HG02763 (cell line): ENCODE results near the gene C11orf98.
"Not testable (repeated sequence)": the region's sequence is repeated elsewhere in the genome, so short reads cannot be mapped to it uniquely, and the experiment has no call there.

ENCODE experiments used
- ATAC-seq: cut with Tn5 transposase; IDR thresholded peaks from one replicate; pipeline ENCODE4 v1.9.1; 2021; ENCODE audit warnings: mild to moderate bottlenecking, moderate library complexity; ENCODE audit not compliant: unreplicated experiment

C11orf98 gene

GRCh38 chr11:62665075-62665598 is at the start of gene C11orf98, which contains the start of gene CSKMT:
Gene C11orf98, minus strand, starts transcription at chr11:62665210. Its CDS starts 41 bp downstream, at chr11:62665169.
Gene CSKMT, plus strand, starts transcription at chr11:62665312. Its CDS starts 568 bp downstream, at chr11:62665880.
- peak; percentile 88 for ATAC-seq

- no peak for ATAC-seq
Measured at GRCh38 chr11:62713343-62713742, 48.3 kb upstream of the C11orf98 start.

- no peak for ATAC-seq
Measured at GRCh38 chr11:62712861-62713260, 47.9 kb upstream of the C11orf98 start.

- no peak for ATAC-seq
Measured at GRCh38 chr11:62712276-62712812, 47.3 kb upstream of the C11orf98 start.

GRCh38 chr11:62710001-62710345 is 45.0 kb upstream of the C11orf98 start:
- no peak for ATAC-seq

GRCh38 chr11:62709247-62710000 is 44.4 kb upstream of the C11orf98 start:
- peak; percentile 66 for ATAC-seq

- no peak for ATAC-seq
Measured at GRCh38 chr11:62708793-62709192, 43.8 kb upstream of the C11orf98 start.

GRCh38 chr11:62708392-62708791 is 43.4 kb upstream of the C11orf98 start:
- no peak for ATAC-seq

GRCh38 chr11:62707277-62707861 is 42.4 kb upstream of the C11orf98 start, which contains the start of the genes BSCL2 and GNG3:
Gene BSCL2, minus strand, starts transcription at chr11:62707424. Its CDS starts 229 bp downstream, at chr11:62707195.
Gene GNG3, plus strand, starts transcription at chr11:62707676. Its CDS starts 620 bp downstream, at chr11:62708296.
- ATAC-seq = no peak

- no peak for ATAC-seq
Measured at GRCh38 chr11:62706850-62707247, 41.8 kb upstream of the C11orf98 start.

GRCh38 chr11:62705880-62706849 is 41.2 kb upstream of the C11orf98 start:
- ATAC-seq = peak; percentile 63

GRCh38 chr11:62705413-62705812 is 40.4 kb upstream of the C11orf98 start:
- ATAC-seq = no peak

- ATAC-seq = not testable (repeated sequence)
Measured at GRCh38 chr11:62703921-62704320, 38.9 kb upstream of the C11orf98 start.

- no peak for ATAC-seq
Measured at GRCh38 chr11:62702246-62702645, 37.2 kb upstream of the C11orf98 start.

- no peak for ATAC-seq
Measured at GRCh38 chr11:62694455-62695167, 29.6 kb upstream of the C11orf98 start.

GRCh38 chr11:62693624-62694023 is 28.6 kb upstream of the C11orf98 start:
- ATAC-seq = not testable (repeated sequence)

GRCh38 chr11:62689421-62690183 is 24.6 kb upstream of the C11orf98 start, which contains the start of gene LRRN4CL:
Gene LRRN4CL, minus strand, starts transcription at chr11:62689530. Its CDS starts 1,022 bp downstream, at chr11:62688508.
- no peak for ATAC-seq

GRCh38 chr11:62688491-62688890 is 23.5 kb upstream of the C11orf98 start:
- ATAC-seq = no peak
